NCI-H226 (cell line): ENCODE data around the gene DICER1.

Source experiments
- DNase-seq: peaks from one replicate; pipeline ENCODE4 v3.0.0-alpha.2; 2015

The DICER1 gene

DNA sequence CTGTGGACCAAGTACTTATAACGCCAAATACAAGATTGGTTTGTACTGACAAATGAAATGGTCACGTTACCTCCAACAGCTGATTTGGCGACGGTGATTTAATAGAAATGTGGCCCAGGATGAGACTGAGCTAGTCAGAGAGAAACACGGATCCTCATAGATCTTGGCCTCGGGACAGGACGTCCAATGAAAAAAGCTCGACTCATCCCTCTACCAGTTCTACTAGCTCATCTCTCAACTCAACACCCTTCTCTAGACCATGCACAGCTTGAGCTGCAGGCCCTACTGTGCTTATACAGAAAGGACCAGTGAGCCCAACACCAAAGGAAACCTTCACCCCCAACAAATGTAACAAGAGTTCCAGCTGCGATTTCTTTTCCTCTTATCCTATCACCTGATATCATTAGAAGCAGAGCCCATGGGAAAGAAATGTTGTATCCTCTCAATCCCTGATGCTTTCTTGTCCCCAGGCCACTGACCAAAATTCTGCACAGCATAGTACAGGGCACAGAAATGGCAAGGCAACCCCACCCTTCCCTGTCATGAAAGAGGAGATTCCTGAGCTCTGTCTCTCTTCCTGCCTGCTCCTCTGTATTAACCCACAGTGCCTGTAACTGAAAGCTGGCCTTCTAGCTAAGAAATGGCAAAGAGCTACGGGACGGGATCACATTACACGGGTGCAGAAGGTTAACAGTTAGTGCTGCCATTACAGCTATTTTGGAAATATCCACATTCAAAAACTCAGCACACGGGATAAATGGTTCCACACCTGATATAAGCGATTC is 39.2 kb downstream of the DICER1 start:
- DNase-seq: no peak

DNA sequence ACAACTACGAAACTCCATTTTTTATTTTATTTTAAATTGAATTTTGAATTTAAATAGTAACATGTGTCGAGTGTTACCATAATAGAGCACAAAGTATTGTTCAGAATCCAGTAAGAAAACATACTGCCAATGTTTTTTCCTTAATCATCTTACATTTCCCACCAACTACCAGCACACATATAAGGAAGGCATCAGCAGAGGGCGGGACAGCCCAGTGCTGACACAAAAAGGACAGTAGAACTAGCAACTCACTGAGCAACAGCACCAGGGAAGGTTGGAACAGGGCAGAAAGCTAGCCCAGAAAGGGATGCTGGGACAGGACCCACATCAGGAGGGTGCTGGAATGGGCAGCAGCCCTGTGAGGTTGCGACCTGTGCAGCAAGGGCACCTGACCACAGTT is 43.9 kb downstream of the DICER1 start:
- no peak for DNase-seq

DNA sequence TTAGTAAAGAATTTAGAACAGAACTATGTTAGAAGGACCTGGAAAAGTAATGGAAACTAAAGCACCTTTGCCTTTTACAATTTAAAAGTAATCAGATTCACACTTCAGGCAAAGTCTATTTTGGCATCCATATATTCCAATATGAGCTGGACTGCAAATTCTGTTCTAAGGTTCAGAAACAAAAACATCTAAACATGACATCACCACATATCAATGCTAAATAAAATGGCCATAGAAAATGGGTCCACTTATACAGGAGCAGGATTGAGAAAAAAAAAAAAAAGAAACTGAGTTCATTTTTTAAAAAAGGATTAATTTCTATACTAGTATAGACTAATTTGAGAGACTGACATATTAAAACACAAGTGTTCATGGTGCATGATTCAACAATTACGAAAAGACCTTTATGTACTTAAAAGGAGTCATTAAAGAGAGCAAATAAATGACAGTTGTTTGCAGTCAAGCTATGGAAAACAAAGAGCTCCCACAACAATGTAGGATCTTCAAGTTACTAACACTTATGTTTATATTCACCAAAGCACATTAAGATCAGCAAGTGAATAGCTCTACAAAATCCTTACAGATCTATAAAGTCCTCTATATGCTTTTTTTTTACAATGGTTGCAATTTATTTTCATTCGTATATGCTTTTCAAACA is 45.7 kb downstream of the DICER1 start:
- DNase-seq: no peak

DNA sequence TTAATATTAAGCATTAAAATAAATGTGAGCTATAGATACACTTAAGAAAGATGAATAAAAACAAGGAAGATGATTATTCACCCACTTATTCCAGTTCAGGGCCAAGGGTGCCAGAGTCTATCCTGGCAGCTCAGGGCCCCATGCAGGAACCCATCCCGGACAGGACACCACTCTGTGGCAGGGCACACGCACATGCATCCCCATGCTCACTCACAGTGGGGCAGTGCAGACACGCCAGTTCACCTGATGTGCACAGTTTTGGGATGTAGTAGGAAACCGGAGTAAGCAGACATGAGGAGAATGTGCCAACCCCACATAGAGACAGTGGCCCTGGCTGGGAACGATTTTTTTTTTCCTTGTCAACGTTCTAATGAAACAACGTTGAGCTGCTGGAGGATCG is 47.2 kb downstream of the DICER1 start:
- no peak for DNase-seq

DNA sequence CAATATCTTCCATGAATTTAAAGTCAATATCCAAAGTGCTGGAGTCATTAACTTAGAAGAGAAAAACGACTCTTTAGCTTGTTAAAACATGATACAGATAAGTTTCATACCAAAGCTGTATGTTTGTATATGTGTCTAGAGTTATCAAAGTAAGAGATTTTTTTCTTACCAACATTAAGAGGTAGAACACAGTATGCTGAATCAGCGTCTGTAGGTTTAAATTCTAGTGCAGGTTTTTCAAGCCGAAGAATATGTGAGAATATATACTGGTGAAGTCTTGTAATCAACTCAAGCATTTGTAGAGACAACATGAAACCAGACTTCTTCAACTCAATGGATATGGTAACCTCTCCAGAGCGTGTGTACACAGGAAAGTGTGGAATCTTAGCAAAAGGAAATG is 49.6 kb downstream of the DICER1 start:
- no peak for DNase-seq

DNA sequence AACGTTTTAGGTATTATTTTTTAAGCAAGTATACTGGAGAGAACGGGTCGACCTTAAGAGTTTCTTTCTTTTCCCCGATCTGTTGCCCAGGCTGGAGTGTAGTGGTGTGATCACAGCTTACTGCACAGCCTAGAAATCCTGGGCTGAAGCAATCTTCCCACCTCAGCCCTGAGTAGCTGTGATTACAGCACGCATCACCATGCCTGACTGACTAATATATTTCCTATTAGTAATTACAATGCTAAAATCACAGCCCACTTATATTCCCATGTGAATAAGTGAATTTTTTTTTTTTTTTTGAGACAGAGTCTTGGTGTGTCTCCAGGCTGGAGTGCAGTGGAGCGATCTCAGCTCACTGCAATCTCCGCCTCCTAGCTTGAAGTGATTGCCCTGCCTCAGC is 50.4 kb downstream of the DICER1 start:
- no peak for DNase-seq

DNA sequence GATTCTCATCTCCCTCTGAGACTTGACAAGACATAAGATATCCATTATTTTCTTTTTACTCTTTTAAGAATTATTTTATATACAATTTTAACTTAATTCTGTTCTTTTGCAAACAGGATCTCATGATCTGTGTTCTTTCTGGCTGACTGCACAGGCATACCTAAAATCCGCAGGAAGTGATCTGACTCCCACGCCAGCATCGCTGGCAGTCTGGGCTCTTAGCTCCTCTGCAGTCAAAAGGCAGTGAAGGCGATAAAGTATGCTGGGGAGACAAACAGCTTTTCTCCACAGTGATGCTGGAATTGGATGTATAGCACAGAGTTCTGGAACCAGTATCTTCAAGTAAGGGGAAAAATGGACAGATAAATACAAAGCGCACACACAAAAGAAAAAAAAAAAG is 52.4 kb downstream of the DICER1 start:
- no peak for DNase-seq

DNA sequence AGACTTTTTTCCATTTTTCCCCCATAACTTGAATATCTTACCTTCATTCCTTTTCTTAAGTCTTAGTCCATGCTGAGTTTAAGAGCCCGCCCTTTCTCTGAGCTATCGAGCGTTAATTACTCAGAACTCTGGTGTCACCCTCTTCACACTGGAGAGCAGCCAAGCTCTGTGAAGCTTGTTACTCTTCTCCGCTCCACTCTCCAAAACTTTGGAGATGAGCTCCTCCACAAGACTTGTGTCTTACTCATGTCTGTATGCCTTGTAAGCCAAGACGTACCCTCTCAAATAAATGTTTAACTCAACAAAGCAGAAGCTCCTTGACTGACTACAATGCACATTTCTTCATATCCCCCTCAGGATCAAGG is 54.7 kb downstream of the DICER1 start:
- no peak for DNase-seq

DNA sequence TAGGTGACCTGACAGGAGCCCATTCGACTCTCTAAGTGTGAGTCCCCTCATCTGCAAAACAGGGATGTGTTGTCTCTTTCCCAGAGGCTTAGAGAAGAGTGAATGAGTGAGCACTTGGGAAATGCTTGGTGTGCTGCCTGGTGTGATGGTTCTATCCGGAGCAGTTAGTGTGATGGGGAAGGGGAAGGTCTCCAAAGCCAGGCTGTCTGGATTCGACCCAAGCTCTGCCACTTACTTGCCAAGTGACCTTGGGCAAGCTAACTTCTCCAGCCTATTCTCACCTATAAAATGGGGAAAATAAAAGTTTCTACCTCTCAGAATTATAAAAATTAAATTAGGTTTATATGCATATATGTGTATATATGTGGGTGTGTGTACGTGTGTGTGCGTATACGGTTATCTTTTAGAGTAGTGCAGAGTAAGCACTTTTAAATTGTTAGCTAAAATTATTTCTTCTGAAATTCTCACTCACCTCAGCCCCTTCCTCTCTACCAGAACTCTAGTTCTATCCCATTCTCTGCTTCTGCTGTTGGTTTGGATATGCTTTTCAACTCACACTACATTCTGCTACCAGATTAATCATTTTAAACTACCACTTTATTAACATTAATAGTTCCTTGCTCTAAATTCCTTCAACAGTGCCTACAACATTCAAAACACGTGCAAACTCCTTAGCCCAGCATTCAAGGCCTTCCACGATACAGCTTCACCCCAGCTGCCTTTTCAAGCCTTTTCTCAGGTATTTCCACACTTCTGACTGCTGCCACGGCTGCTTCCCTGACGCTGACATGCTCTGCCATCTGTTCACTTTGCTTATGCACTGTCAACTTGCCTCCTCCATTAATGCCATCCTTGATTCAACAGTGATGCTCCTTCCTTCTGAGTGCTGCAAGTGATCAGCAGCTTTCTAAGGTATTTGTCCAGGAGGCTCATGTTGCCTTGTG is 55.3 kb downstream of the DICER1 start:
- no peak for DNase-seq

DNA sequence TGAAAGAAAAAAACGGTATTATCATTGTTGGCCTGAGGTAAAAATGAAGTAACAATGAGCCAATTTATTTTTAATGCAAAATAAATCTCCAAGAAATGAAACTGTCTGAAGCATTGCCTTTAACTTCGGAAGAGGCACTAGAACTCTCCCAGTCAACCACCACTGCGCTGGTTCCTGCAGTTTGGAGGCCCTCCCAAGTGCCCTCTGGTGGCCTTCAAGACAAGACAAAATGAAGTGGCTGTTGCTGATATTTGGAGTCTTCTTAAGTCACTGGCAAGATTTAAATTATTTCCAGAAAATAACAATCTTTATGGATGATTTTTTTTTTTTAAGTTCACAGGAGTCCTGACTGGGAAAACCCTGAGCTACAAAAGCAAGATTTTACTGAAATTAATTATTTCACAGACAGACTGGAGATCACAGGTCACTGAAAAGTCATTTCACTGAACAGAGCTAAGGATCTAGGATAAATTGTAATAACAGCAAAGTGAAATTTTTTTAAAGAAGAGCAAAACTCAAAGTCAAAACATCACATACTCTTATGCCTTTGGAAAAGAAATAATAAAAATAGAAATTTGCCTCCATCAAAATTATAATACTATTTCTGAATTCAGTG is 58.2 kb downstream of the DICER1 start:
- DNase-seq: peak; percentile 13

DNA sequence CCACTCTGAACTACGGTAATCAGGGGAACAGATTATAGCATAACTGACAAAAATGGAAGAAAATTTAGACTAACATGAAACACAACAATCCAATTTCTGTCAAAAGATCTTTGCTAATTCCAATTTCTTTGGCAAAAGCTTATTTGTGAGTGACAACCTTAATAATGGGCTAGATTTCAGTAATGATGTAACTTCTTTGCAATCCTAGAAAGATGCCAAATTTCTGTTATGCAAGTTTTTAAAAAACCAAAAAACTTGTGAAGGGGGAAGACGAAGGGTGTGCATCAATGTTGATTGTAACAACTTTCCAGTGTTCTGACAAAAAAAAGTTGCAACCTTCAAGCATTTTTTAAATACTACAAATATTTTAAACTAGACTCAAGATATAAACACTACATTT is 59.9 kb downstream of the DICER1 start:
- DNase-seq: no peak

DNA sequence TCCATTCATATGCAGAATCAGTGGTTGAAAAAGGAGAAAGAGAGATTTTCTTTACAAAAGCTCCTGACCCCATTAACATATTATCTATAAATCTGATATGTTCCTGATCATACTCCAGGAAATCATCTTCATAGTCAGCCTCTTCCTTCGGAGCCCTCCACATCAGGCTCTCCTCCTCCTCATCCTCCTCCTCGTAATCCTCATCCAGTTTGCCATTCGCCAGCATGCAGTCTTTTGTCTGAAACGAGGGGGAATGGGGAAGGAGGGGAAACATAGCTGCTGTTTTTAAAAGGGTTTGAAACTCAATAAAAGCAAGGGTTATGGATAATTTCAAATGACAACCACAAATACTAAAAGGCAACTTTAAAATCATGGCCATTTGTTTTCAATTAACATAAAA is 60.9 kb downstream of the DICER1 start:
- DNase-seq: no peak

DNA sequence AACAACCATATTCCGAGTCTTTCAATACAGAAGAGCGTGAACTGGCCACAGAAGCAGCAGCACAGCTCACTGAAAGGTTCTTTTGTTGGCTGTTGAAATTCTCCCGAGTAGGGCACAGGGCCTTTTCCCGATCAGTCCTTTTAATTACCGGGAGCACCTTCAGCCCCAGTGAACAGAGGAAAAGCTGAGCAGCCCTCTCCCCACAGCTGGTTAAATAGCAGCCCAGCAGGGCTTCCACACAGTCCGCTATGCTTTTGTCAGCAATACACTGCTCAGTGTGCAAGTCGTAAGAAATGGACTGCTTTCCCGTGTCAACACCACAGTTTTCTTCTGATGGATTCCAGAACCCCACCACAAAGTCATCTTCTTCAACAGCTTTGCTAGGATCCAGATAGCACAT is 61.3 kb downstream of the DICER1 start:
- no peak for DNase-seq

DNA sequence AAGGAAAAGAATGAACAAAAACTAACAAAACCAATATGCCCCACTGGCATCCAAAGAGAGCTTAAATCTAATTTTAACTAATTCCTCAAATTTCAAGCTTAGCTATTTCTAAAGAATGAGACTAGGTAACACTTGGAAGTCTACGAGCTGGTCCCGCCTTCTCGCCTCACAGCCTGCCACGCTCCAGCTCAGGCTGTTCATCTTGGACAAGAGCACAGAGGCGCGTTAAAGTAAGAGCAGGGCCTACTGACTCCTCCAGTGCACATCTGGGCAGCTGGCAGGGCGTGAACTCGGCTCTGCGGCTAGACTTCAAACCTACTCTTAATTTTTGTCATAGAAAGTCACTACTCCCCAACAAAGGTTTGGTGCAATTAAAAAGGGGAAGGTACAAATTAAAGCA is 64.6 kb downstream of the DICER1 start:
- no peak for DNase-seq

DNA sequence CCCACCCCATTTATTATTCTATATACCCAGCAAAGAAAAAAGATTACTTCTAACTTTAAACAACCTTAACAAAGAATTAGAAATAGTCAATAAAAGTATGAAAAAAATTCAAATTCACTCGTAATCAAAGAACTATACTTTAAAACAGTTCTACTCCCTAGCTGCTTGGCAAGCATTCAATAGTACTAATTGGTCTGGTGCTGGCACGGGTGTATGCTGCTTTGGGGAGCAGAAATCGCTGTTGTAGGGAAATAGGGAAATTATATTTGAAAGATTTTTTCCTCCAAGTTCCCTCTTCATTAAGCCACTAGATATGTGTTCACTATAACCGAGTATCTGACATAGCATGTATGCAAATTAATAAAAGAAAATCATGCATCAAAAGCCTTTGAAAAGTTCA is 65.7 kb downstream of the DICER1 start:
- no peak for DNase-seq

DNA sequence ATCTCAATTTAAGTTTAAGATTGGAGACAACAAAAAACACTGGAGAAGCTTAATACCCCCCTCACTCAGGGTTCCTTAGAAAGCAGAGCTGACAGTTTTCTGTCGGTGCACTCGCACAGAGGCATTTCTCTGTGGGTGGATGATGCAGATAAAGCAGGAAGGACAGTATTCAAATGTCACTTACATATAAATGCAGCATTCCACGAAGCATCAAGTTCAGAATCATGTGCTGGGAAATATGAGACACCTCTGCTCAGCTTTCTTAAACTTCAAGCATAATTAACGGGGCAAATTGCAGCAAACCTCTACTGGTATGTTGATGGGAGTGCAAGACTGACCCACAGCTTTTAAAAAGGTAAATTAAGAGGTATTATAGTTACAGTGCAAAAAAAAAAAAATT is 68.7 kb downstream of the DICER1 start:
- no peak for DNase-seq

DNA sequence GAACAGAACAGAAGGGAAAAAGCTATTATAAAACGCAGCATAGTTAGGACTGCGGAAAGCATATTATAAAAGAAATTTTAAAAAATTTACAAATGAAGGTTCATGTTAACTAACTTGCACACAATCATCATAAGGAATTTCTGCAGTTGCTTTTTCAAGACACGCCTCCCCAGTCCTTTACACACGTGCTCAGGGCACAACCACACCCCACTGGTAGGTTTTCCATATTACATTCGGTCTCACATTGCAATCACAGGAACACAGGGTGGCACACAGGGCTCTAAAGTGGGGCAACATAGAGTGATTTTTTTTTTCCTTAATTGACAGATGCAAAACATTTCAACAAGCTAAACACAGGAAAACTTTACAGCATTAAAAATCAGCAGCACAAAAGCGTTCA is 69.7 kb downstream of the DICER1 start:
- DNase-seq: no peak

DNA sequence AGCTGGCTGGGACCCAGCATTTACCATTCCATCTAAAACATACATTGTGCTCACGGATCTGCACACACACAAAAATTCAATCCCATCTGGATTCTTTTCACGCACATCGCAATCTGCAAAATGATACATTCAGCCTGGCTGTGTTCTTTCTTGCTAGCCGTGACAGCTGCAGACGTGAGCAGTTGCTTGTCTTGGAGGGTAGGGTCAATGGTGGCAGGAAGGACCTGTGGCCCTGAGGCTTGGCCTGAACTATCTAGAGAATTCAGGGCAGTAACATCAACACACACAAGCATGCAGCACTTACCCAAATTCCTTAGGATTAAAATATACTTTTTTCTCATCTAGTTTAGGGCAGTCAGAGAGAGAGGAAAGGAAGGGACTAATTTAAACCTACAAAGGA is 72.0 kb downstream of the DICER1 start:
- DNase-seq: no peak

DNA sequence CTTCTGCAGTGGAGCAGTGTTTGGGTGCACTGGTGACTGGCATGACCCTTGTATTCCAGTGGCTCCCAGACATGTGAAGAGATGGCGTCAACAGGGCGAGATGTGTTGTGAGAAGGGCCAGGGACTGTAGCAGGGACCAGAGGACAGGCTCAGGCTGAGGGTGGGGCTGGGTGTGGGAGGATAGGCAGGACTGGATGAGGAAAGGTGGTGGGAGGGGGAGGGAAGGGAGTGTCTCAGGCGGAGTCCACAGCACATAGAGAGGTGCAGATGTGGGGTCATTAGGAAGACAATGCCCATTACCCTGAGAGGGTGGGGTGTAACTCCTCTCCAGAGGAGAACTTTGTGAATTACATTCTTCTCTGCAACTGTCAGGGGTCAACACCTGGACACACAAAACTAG is 78.5 kb downstream of the DICER1 start:
- no peak for DNase-seq

DNA sequence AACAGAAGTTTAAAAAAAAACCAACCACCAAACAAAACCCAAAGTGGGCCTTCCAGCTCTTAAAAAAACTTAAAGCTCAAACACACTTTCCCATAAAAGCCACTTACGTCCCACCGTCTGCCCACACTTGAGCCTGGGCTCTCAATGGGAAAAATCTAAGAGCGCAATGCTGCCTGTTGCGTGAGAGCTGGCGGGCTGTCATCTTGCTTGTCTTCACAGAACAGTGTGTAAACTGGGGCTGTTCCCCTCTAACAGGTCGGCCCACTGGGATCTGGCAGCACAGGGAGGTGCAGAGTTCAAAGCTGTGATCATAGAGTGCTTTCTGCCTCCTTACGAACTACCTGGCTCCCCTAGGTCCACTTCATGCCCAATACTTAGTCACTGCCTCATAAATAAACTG is 80.0 kb downstream of the DICER1 start:
- DNase-seq: no peak

DNA sequence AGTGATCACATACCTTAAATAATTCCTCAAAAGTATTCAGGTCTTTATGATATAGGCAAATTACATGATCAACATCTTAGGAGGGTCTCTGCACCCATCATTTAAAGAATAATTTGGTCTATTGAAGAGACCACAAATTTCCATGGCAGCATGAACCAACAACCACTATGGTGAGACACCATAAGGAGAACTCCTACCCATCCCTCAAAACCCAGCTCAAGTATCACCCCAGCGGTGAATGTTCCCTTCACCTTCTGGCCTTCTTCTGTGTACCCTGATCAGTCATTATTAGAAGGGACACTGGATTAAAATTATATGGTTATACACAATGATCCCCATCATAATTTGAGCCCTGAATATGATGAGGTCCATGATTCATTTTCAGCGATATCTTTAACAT is 81.5 kb downstream of the DICER1 start:
- no peak for DNase-seq

DNA sequence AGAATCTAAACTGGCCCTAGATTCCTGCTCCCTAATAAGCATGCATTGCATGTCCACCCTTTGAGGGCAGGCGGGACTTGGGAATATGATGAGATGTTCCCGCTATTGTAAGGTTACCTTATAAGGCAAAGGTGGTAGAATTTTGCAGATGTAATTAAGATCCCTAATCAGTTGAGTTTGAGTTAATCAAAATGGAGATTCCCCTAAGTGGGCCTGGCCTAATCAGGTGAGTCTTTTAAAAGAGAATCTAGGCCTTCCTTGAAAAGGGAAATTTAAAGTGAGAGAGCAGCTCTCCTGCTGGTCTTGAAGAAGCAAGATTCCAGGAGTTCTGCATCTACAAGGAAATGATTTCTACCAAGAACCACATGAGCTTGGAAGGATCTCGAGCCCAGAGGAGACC is 83.4 kb downstream of the DICER1 start:
- DNase-seq: no peak

DNA sequence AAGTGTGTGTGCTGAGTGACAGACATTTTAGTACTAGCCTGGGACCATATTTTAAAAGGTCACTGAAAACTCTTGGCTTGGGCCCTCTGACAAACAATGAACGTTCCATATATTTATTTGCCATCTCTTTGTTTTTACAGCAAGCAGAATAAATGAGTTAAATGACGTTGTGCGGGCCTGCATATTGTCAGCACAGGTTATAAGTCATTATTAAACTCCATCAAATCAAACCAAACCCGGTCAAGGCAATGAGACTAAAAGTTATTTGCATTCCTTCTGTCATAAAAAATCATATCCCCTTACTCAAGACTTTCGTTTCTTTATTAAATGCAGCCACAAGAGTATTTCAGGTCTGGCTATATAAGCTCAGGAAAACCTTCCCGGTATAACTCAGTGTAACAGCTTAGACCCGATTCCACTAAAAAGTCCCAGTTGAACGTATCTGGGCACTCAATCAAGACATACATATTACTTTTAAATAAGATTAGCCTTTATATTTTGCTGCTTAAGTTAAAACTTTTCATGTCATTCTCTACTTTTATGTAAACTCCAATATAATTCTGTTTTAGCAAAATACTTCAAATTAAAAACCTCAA is 84.9 kb downstream of the DICER1 start:
- DNase-seq: no peak
